Globus pallidus (tissue), 1 donor: Measurements from ENCODE around the gene HOXD10.

Experiments
- DNase-seq: peaks from one replicate; pipeline ENCODE4 v3.0.0-alpha.2; 2015; ENCODE audit warnings: low spot score

Gene HOXD10

DNA sequence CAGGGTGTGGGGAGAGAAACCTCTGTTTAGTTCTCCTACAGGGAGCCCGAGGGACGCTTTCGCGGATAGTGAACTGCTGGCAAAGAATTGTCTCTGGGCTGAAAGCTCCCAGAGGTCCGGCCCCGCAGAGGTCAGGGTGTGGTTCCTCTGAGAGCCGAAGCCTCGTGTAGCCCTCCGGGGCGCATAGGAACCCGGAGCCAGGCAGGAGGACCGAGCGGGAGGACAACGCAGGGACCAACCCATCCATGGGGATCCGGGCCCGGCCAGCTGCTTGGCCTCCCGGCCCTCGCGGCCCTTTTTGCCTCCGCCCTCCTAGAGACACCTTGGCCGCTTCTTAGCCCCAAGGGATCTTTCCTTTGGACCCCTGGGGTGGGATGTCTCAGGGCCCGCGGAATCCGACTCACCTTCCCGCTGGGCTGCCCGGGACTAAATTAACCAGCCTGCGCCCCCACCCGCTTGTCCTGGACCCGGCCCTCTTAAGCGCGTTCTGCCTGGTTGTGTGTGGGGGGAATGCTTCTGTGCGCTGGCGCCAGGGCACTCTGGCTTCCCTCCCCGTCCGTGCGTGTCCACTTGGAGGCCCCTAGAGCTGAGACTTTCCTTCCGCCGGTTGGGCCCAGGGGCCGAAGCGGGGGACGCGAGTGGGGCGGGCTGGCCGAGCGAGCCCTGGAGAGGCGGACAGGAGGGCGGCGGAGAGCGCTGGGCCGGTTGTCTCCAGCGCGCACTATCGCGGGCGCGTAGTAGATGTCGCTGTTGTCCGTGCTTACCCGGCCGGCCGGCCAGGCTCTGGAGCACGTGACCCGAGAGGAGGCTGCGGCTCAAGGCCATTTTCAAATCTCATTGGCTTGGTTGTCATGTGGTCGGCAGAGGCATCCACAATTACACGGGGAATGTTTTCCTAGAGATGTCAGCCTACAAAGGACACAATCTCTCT is at the start of gene HOXD10:
Gene HOXD10 (plus strand): TSS at position 896 of the 931 bp plus-strand sequence. CDS start 56 bp downstream, outside the sequence.
- no peak for DNase-seq

DNA sequence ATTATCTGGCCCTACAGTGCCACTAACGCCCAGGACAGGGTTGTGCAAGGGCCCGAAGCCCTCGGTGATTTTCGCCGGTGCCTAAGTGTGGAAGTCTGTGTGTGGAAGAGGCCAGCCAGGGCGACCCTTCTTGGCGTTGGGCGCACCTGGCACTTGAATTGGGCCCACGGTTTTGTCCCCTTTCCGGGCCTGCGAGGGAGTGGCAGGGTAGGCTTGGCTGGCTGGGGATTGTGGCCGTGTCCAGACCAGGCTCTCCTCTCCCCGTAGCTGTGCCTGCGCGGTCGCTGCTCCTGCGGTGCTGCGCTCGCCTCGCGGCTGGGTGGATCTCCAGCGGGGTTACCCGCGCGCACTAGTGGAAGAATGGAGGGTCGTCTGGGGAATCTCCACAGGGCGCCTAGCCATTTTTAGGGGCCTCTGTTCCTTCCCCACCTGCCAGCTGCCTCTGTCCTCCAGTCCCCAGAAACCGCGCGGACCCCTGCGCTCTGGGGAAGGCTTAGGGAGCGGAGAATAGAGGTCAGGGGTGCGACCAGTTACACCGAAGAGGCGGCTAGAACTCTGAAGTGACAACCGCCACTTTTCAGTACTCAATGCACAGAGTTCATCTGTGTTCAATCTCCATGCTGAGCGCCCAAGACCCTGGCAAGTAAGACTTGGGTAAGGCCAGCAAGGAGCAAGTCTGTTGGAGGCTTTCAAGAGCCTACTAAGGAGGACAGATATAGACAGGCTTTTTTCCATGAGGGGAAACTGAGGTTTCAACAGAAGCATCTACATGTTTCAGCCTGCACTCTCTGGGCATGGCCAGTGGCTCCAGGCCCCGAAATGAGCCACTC is 48.8 kb upstream of the HOXD10 start:
- no peak for DNase-seq

DNA sequence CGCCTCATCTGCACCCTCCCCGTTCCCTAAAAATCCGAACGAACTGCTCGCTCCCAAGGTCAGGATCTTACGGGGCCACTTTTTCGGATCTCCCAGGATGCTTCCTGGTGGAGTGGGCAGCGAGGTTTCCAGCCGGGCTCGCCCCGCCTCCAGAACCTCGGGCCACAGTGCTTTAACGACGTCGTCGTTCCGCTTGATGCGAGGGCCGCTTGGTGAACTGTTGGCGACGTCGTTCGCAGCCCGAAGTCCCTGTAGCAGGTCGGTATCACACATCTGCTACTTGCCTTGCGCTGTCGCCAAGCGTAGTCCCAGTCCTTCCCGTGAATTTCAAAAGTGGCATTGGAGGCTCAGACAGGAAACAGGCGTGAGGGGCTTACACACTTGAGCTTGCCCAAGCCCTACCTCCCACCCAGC is 48.2 kb upstream of the HOXD10 start:
- DNase-seq, result no peak

DNA sequence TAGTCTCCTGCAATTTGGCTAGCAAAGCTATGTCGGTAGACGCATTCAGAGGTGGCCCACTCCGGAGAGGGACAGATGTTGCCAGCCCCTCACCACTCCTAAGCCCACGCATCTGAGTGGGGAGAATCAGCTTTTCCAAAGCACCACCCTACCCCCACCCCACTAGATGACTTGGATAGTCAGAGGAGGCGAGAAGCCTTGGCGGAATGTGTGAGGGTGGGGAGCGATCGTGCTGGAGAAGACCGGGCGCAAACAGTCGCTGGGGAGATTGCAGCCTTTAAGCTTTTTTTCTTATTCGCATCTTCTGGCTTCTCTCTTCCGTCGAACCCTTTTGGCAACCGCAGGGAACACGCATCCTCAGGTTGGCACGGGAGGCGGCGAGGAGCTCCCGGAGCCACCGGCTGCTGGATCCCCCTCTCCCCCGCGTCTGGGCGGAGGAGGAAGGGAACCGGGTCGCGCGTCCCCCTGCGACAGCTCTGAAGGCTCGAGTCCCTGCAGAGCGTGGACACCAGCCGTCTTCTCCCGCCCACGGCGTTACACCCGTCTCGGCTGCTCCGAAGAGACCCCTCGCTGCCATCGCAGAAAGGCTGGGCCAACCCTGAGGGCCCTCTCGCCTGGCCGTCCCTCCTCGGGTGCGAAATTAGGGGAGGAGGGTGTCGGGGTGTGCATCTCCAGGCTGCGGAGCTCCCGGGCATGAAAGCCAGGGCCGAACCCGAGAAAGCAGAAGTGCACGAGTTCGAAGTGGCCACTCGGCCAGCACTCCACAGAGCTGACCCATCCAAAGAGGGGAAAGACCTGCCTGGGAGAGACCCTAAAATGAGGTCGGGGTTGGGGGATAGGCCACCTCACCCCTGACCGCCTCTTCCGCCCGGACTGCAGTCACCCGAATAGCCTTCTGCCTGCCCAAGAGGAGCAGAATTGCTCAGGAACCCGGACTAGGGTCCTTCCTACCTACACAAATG is 45.0 kb upstream of the HOXD10 start:
- DNase-seq, result no peak

DNA sequence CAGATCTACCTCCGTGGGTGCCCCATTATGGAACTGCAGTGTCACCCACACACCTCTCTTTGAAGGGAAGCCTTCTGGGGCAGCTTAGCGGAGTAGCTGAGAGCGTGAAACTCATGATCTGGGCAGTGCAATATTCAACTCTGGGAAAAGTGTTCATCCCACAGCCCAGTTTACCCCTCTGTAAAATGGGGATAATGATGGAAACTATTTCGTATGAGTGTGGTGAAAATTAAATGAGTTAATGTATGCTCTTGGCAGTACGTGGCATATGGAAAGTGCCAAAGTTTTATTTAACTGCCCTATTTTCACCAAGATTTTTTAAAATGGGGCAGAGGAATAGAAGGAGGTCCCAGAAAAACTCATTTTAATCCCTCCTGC is 44.3 kb upstream of the HOXD10 start:
- DNase-seq, result no peak

DNA sequence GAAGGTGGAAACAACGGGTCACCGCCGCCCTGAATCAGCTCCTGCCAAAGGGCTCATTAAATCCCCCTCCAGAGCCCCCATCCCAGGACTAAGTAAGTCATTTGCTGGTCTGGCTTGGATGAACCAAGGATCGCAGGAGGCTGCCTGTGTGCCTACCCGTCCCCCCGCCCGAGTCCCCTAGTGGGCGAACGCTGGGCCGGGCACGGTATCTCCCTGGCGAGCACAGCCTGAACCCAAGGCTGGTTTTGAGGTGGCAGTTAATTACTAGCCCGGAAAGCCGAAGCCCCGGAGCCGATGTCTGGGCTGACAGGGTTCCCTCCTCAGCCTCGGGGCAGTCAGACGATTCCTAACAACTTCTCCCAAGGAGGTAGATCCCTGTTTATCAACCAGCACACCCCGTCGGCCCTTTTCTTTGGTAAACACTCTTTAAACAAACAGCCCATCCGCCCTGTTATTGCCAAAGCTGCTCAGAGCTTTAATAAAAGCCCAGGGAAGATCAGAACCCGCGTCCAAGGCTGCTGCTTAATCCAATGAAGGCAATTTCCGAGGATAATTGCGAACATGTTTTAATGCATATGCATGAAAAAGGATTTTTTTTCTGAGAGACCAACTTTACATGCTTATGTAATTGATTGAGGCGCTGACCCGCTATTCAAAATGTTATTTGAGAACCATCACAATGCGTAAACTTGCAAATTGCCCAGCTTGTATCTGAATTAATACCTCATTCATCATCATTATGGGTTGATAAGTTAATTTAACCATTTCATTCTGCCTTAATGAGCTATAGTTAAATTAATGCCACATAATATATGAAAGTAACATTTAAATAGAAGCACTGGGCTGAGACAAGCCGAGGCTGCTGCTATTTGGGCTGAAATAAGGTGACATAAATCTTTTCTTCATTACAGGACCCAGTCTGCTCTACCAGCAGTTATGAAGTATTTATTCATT is 43.4 kb upstream of the HOXD10 start:
- no peak for DNase-seq

DNA sequence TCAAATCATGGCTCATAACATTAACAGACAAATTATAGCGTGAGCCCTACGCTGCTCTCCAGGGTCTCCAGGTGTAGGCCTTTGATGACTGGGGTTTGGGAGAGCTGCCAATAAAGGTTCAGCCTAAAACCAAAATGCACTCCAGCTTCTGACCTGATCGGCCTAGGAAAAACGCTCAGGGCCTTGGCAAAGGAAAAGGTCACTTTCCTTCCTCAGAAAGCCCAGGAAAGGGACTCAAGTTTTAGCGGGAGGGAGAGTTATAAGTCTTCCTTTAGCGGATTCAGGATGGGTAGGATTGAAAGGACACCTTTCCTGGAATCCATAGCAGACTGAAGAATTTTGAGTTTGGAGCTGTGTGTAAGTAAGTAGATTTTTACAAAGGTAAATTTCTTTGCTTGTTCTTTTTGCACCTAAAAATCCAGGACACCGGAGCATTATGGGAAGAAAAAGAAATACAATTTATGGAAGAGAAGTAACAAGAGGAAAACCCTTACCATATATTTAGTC is 41.6 kb upstream of the HOXD10 start:
- DNase-seq, result no peak

DNA sequence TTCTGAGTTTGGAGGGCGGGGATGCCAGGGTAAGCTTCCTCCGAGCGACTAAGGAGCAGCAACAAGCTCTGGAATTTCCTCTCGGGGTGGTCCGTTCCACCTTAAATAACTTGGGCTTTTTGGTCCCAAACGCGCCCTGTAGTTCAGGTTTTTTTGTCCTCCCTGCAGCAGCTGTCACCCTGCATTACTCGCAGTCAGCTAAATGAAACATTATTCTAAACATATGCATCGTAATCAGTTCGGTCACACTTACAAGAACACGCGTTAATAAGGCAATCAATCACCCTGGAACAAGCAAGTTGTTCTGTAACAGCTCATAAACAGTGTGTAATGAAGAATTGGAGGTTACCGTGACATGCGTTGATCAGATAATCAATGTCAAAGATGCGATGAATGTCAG is 41.1 kb upstream of the HOXD10 start:
- no peak for DNase-seq

DNA sequence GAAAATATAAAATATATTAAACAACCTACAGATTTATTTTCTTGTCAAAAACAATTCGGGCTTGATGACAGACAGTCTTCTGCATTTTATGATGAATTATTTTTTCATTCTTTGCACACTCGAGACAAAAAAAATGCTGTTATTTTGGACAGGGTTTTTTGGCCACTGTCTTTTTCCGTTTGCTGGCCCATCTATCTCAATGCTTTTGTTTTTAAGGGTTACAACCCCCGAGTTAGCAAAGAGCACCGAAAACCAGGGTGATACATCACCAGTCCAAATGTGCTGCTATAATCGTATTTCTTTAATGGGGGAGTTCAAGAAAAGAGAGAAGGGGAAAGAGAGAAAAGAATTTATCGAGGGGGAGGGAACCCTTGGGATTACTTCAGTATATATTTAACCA is 40.5 kb upstream of the HOXD10 start:
- no peak for DNase-seq

DNA sequence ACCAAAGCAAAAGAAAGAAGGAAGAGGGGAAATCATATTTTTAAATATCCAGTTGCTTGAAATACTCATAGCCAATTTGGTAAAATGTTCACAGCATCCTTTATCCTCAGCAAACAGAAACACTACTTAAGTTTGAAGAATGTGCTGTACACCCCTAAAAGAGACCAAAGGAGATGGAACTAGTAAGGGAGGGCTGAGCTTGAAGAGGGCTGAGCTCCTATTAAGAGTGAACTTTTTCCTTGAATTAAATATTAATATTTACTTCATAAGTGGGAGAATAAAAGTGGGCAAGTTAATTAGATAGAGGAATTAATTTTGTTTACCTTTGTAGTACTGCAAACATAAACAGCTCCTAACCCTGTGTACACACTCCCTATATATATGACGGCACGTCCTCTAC is 39.8 kb upstream of the HOXD10 start:
- no peak for DNase-seq

DNA sequence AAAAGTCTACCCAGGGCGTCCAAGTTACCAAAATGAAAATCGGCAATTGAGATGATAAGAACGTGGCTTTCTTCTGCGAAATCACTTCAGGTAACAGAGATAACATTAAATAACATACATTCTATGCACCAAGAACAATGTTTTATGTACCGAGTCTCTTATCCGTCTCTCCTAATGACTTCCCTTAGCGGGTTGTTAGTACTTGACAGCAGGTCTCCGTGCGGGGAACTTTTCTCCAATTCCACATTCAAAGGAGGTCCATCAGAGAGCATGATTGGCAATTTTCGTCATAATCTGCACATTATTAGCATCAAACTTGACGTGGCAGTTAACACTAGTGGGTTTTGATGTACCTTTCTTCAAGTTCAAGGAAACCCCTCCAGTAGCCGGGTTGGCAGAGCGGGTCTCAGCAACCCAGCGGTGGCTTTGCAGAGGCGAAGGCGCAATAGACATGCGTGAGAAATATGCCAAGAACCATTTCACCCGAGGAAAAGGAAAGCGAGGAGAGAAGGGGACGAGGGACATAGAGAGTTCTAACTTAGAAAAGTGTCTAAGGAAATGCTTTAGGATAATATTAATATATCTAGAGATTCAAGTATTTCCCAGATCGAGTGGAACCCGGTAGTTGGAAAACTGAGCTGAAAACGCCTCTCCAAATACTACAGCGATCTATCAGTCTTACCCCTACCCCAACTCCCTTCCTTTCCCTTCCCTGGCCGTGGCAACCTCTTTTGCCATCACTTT is 37.9 kb upstream of the HOXD10 start:
- no peak for DNase-seq

DNA sequence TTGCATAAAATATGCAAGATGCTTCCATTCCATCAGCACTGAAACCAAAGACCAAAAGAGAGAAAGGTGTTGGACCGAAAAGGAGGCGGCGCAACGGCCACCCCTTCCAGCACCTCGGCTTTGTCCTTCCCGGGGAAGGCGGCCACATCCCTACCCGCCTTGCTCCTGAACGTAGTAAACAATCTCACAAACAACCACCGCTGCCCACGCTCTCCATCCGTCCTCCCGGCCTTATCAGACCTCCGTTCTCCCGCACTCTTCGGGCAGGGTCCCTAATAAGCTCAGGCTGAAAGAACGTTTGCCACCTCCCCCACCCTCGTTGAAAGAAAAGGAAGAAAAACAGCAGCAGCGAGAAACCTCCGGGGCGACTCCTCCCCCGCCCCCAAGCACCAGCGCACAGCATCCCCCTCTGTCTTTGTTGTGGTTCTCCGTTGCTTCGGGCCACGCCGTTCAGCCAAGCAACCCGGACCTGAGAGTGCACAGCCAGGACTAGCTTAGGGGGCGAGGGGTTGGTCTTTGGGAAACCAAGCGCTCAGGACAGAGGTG is 37.2 kb upstream of the HOXD10 start:
- DNase-seq, result no peak

DNA sequence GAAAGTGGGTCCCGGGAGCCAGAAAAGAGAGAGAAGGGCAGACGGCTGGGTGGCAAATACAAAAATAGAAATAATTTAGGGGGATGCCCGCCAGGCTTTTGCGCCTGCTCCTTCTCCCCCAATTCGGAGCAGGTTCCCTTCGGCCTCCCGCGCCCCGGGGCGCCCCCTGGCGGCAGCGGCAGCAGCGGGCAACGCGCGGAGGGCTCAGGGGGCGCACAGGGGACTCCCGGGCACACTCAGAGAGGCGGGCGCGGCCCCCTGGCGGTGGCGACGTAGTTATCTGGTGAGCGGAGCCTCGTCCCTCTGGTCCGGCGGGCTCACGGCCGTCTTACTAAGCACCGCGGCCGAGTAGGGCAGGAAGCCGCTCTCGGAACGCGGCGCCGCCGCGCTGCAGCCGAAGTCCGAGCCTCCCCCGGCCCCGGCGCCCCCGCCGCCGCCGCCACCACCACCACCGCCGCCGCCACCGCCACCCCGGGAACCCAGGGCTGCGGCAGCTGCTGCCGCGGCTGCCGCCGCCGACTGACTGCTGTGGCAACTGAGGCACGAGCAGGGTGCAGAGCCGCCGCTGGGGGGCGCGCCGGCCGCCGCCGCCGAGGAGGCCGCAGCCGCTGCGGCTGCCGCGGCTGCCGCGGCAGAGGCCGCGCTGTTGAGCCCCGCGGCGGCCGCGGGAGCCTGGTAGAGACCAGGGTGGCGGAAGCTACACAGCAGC is 36.6 kb upstream of the HOXD10 start:
- DNase-seq, result no peak

DNA sequence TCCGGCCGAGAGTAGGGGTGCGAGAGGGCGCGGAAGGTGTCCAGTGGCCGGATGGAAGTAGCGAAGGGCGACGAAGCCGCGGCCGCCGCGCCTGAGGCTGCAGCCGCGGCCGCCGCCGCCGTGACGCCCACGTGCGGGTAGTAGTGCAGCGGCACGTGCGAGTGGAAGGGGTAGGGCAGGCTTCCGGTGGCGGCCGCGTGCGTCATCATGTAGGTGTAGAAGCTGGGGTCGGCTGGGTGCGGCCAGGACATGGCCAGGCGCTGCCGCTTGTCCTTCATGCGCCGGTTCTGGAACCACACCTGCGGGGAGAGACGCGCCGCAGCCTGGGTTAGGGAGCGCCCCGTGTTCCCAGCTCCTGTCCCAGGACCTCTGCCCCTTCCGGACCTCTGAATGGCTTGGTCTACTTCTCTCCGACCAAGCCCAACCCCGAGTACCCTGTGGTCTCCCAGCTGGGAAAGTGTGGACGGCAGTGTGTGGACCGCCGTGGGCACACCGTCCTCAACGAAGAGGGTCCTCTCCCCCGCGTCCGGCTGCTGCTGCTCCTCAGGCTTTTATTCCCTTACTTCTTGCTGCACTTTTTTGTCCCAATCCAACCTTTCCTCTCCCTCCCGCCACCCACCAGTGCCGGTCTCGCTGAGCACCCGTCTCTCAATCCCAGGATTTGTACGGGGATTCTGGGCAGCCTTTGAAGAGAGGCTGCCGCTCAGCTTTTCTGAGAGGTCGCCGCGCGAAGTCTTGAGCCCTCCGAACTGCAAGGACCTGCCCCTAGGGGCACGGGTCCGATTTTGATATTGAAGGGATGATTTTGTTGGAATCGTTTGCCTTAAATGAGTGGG is 35.8 kb upstream of the HOXD10 start:
- no peak for DNase-seq

DNA sequence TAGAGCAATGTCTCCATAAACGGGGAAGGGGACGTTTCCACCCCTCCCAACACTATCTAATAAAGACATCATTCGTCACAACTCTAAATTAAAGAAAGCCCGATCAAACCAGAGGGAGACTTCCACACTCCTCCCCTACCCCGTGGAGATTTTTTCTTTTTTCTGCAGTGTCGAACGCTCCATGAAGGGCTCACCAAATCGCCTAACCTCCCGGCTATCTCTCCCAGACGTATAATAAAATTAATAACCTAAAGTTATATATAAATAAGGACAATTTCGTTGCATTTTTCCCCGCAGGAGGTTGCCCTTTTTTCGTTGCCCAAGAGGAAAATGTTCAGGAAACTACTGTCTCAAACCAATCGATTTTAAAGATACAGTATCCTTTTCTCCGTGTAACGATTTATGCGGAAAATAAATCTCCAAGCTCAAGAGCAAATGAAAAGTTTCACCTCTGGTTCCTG is 35.2 kb upstream of the HOXD10 start:
- no peak for DNase-seq

DNA sequence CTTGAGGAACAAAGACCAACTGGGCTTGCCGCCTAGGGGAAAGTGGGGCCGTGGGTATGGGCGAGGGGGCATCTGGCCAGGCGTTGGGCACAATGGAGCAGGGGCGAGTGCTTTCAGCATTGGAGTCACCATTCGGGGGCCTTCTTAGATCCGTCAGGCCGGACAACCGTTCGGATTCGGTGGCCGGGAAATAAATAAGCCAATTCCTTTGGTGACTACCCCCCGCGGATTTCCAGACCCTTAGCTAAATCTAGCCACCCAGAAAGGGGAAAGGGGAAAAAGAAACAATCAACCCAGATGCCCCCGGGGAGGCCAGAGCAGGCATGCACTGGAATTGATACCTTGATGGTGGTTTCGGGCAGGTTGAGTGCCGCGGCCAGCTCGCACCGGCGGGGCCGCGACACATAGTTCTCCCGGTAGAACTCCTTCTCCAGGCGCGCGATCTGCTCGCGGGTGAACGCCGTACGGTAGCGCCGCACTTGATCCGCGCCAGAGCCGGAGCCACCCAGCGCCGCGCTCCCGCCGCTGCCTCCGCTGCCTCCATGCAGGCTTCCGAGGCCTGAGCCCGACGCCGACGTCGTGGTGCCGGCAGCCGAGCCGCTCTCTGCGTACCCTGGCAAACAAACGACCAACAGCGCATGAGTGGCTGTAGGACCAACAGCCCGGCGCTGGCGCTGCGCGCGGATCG is 34.6 kb upstream of the HOXD10 start:
- no peak for DNase-seq

DNA sequence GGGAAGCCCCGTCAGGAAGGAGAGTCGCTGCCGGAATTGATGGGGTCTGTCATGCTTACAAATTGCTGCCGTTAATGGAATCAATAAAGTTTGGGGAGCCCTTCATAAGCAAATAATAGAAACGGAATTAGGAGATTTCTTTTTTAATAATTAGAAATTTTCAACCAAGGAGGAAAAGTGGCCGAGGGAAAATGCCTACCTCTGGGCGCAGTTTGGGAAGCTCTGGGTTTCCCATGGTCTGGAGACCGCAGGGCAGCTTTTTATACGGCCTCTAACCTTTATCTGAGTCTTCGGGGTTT is 34.1 kb upstream of the HOXD10 start:
- no peak for DNase-seq
